SK-N-MC (cell line): ENCODE data around the gene COL5A3.

Source experiments
- DNase-seq: peaks from one replicate; pipeline ENCODE4 v3.0.0-alpha.2; 2011; ENCODE audit warnings: low read depth, low spot score
- H3K27ac ChIP-seq: fragments of 200-600 bp; sonication (generic); 2 replicates; pipeline ENCODE4 v1.5.1; 2016; ENCODE audit warnings: mixed run types
- H3K36me3 ChIP-seq: fragments of 200-600 bp; sonication (generic); 2 replicates; pipeline ENCODE4 v1.6.1; 2017; ENCODE audit warnings: antibody characterized with exemption, low read length, mixed read lengths; ENCODE audit not compliant: insufficient read depth
- H3K4me3 ChIP-seq: fragments of 200-600 bp; sonication (generic); 2 replicates; pipeline ENCODE4 v1.5.1; 2016
- H3K9ac ChIP-seq: fragments of 200-600 bp; sonication (generic); 2 replicates; pipeline ENCODE4 v1.8.0; 2017; ENCODE audit warnings: mixed run types, mixed read lengths; ENCODE audit not compliant: insufficient read length
- H3K9me3 ChIP-seq: fragments of 200-600 bp; sonication (generic); 2 replicates; pipeline ENCODE4 v1.6.1; 2017; ENCODE audit warnings: low read depth, mild to moderate bottlenecking, antibody characterized with exemption, low read length, moderate library complexity, mixed read lengths
- EZH2 ChIP-seq: fragments of 200-600 bp; sonication (generic); IDR thresholded peaks from one replicate; pipeline ENCODE4 v1.6.1; 2017; ENCODE audit warnings: antibody characterized with exemption
- FOXP2 ChIP-seq: optimal IDR thresholded peaks from 2 replicates; pipeline ENCODE3; 2011; ENCODE audit warnings: mild to moderate bottlenecking, moderate library complexity; ENCODE audit not compliant: insufficient read depth; ENCODE audit errors: extremely low read length, control extremely low read depth
- POLR2AphosphoS5 ChIP-seq: IDR thresholded peaks from 2 replicates; pipeline ENCODE4 v1.6.1; 2012; ENCODE audit warnings: mild to moderate bottlenecking, low read depth, low read length, borderline replicate concordance

The COL5A3 gene

DNA sequence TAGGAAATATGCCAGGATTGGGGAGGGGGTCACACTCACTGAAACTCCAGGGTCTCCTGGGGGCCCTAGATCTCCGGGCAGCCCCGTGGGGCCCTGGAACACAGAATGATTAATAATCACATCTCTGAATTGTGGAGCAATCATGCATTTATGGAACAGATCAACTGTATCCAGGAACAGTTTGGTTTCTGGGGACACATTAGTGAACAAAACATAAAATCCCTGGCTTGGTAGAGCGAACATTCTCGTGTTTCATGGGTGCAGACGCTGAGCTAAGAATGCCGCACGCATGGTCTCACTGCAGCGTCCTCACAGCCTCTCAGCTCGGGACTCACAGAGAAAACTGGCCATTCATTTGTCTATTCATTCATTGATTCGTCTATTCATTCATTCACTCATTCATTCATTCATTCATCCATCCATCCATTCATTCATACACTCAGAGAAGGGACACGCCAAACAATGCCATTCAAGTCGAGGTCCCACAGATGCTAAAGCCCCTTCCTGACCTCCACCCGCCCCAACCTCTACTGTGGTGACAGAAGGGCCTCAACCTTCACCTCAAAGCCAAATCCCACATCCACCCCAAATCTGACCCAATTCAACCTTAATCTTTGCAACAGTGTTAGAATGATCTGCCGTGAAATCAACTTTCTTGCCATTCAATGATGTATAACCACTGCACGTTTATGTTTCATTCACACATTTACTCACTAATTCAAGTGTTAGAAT lies 39.0 kb downstream of the COL5A3 start:
- H3K4me3 ChIP-seq, result no peak overlapping the region
- no peak overlapping the region for H3K9ac ChIP-seq
- no peak for TF ChIP-seq EZH2
- TF ChIP-seq POLR2AphosphoS5, result no peak
- TF ChIP-seq FOXP2, result no peak
- H3K9me3 ChIP-seq, result no peaks in the 10 kb centered on the region
- DNase-seq, result no peak
- no peak overlapping the region for H3K27ac ChIP-seq
- no peaks in the 10 kb centered on the region for H3K36me3 ChIP-seq

- DNase-seq, result no peak
- no peaks in the 10 kb centered on the region for H3K9me3 ChIP-seq
- H3K27ac ChIP-seq, result no peak overlapping the region
- H3K9ac ChIP-seq, result no peak overlapping the region
- TF ChIP-seq EZH2, result no peak
- TF ChIP-seq POLR2AphosphoS5, result no peak
- no peak for TF ChIP-seq FOXP2
- no peaks in the 10 kb centered on the region for H3K36me3 ChIP-seq
- H3K4me3 ChIP-seq, result no peak overlapping the region
These were observed 39.8 kb downstream of the COL5A3 start for GRCh38 chr19:9970481-9970880.

DNA sequence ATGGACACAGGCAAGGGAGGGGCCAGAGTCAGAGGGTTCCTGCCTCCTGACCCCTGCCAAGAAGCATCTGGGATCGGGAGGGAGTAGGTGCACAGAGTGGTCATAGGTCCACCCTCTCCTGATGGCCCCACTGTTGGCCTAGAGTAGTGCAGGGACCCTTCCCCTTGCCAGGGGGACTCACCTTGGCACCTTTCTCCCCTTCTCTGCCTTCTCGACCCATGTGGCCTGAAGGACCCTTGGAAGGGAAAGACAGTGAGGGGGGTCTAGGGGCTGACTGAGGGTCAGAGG lies 40.7 kb downstream of the COL5A3 start:
- no peak for DNase-seq
- Histone ChIP-seq H3K27ac (no peak overlapping the region), H3K36me3 (no peaks in the 10 kb centered on the region), H3K9me3 (no peaks in the 10 kb centered on the region), H3K4me3 (no peak overlapping the region), H3K9ac (no peak overlapping the region)
- no peak for TF ChIP-seq POLR2AphosphoS5
- no peak for TF ChIP-seq FOXP2
- no peak for TF ChIP-seq EZH2

- TF ChIP-seq EZH2 (no peak), FOXP2 (no peak), POLR2AphosphoS5 (no peak)
- DNase-seq, result no peak
These were observed 41.2 kb downstream of the COL5A3 start for GRCh38 chr19:9968820-9969687.

GRCh38 chr19:9967326-9967725 lies 43.0 kb downstream of the COL5A3 start:
- no peaks in the 10 kb centered on the region for H3K9me3 ChIP-seq
- no peaks in the 10 kb centered on the region for H3K36me3 ChIP-seq
- TF ChIP-seq EZH2 (no peak), POLR2AphosphoS5 (no peak), FOXP2 (no peak)
- no peak overlapping the region for H3K27ac ChIP-seq
- DNase-seq, result no peak
- no peak overlapping the region for H3K9ac ChIP-seq
- H3K4me3 ChIP-seq, result no peak overlapping the region

More at GRCh38 chr19:9968820-9969687, 41.2 kb downstream of the COL5A3 start:
- Histone ChIP-seq H3K36me3 (no peaks in the 10 kb centered on the region), H3K4me3 (no peak overlapping the region), H3K9ac (no peak overlapping the region), H3K9me3 (no peaks in the 10 kb centered on the region), H3K27ac (no peak overlapping the region)

- Histone ChIP-seq H3K9me3 (no peaks in the 10 kb centered on the region), H3K36me3 (no peaks in the 10 kb centered on the region), H3K27ac (no peak overlapping the region), H3K4me3 (no peak overlapping the region), H3K9ac (no peak overlapping the region)
- no peak for DNase-seq
- TF ChIP-seq POLR2AphosphoS5 (no peak), EZH2 (no peak)
These were observed 43.9 kb downstream of the COL5A3 start for GRCh38 chr19:9966448-9966847.

DNA sequence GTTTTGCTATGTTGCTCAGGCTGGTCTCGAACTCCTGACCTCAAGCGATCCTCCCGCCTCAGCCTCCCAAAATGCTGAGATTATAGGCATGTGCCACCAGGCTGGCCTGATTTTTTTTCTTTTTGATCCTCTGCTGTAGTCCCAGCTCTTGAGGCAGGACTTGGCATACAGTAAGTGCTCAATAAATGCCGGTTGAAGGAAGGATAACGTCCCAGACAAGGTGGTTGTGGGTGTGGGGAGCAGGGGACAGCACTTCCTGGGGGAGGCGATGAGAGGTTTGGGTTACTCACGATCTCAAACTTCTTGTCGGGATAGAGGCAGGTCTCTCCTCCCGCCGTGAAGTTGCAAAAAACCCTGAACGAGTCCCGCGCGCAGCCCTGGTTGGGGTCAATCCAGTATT lies 44.3 kb downstream of the COL5A3 start:
- Histone ChIP-seq H3K27ac (no peak overlapping the region), H3K9ac (no peak overlapping the region), H3K4me3 (no peak overlapping the region), H3K36me3 (no peaks in the 10 kb centered on the region), H3K9me3 (no peaks in the 10 kb centered on the region)
- DNase-seq, result no peak
- no peak for TF ChIP-seq POLR2AphosphoS5
- no peak for TF ChIP-seq EZH2
- no peak for TF ChIP-seq FOXP2

GRCh38 chr19:9962623-9963290 lies 47.5 kb downstream of the COL5A3 start:
- no peak for TF ChIP-seq FOXP2
- TF ChIP-seq EZH2, result no peak
- TF ChIP-seq POLR2AphosphoS5, result no peak
- H3K36me3 ChIP-seq, result no peaks in the 10 kb centered on the region
- no peak overlapping the region for H3K9ac ChIP-seq
- no peak overlapping the region for H3K4me3 ChIP-seq
- H3K27ac ChIP-seq, result no peak overlapping the region
- DNase-seq, result no peak
- no peaks in the 10 kb centered on the region for H3K9me3 ChIP-seq

DNA sequence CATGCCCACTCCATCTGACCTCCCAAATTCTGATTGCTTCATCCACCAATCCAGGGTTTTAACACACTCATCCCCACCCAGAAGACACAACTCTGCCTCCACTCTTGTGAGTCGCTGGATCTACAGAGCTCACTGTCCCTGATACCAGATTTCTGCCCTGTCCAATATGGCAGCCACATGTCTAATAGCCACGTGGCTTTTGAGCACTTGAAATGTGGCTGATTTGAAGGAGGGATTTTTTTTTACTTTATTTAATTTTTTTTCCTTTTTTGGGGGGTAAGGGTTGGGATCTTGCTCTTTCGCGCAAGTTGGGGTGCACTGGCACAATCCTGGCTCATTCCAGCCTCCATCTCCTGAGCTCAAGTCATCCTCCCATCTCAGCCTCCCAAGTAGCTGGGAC lies 49.2 kb downstream of the COL5A3 start:
- TF ChIP-seq EZH2, result no peak
- TF ChIP-seq POLR2AphosphoS5, result no peak
- TF ChIP-seq FOXP2, result no peak
- H3K36me3 ChIP-seq, result no peaks in the 10 kb centered on the region
- no peak overlapping the region for H3K4me3 ChIP-seq
- H3K27ac ChIP-seq, result no peak overlapping the region
- no peak for DNase-seq
- no peaks in the 10 kb centered on the region for H3K9me3 ChIP-seq
- H3K9ac ChIP-seq, result no peak overlapping the region
